SK-N-SH (cell line): Measurements from ENCODE around the gene DCUN1D1.

ENCODE experiments used
- CTCF ChIP-seq: fragments of 200-600 bp; sonication (generic); IDR thresholded peaks from 2 replicates; pipeline ENCODE4 v1.6.1; 2017; ENCODE audit warnings: antibody characterized with exemption, mild to moderate bottlenecking, moderate library complexity
- IRF3 ChIP-seq: fragments of 150-350 bp; IDR thresholded peaks from 2 replicates; pipeline ENCODE4 v1.6.1; 2016; ENCODE audit warnings: mild to moderate bottlenecking, low read depth, low read length
- RCOR1 ChIP-seq: fragments of 150-350 bp; IDR thresholded peaks from 2 replicates; pipeline ENCODE4 v1.6.1; 2017; ENCODE audit warnings: antibody characterized with exemption, low read length

- no peak for TF ChIP-seq CTCF
- TF ChIP-seq RCOR1, result no peak
- TF ChIP-seq IRF3, result no peak
Observed at GRCh38 chr3:182971637-182972036, 8.7 kb downstream of the DCUN1D1 start.
